Measurements from ENCODE around the gene OGT. TPM values are rescaled to one million over a fixed set of nuclear protein-coding genes. Genes with fewer than 3 reads are reported as not detected.

Gene OGT
- total and polyA plus RNA-seq, 2 experiments from 2014 or later: 36.8 to 120 TPM

GRCh38 chrX:71604141-71604540 is 71.2 kb downstream of the OGT start:
- Histone ChIP-seq H3K4me2 (no peak overlapping the region), H4K20me1 (ENCODE audit: insufficient read depth, poor library complexity, severe bottlenecking) (no peaks in the 10 kb centered on the region), H3K4me3 (no peak overlapping the region), H3K79me2 (no peaks in the 10 kb centered on the region), H2AFZ (no peak overlapping the region), H3K27ac (no peak overlapping the region), H3K4me1 (ENCODE audit: insufficient read depth) (no peaks in the 10 kb centered on the region), H3K9me2 (replicated peaks; ENCODE audit: insufficient read depth) (no peaks in the 10 kb centered on the region), H3K36me3 (replicated peaks; ENCODE audit: insufficient read depth, low read depth) (peaks cover 3% of the 10 kb centered on the region), H3K9me3 (ENCODE audit: low read depth) (no peaks in the 10 kb centered on the region), H3K27me3 (no peaks in the 10 kb centered on the region)
- WGBS (ENCODE audit: low lambda C conversion rate, missing lambda C conversion rate): 96% methylated on average over 10 of the region's 10 CpGs
- TF ChIP-seq EZH2phosphoT487 (IDR thresholded peaks at IDR 0.05; ENCODE audit: low read depth, severe bottlenecking, unreplicated experiment) (no peak), EZH2 (IDR thresholded peaks at IDR 0.05; ENCODE audit: borderline replicate concordance) (no peak)
- TF ChIP-seq, protein P1, sequence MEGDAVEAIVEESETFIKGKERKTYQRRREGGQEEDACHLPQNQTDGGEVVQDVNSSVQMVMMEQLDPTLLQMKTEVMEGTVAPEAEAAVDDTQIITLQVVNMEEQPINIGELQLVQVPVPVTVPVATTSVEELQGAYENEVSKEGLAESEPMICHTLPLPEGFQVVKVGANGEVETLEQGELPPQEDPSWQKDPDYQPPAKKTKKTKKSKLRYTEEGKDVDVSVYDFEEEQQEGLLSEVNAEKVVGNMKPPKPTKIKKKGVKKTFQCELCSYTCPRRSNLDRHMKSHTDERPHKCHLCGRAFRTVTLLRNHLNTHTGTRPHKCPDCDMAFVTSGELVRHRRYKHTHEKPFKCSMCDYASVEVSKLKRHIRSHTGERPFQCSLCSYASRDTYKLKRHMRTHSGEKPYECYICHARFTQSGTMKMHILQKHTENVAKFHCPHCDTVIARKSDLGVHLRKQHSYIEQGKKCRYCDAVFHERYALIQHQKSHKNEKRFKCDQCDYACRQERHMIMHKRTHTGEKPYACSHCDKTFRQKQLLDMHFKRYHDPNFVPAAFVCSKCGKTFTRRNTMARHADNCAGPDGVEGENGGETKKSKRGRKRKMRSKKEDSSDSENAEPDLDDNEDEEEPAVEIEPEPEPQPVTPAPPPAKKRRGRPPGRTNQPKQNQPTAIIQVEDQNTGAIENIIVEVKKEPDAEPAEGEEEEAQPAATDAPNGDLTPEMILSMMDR (IDR thresholded peaks at IDR 0.05; ENCODE audit: poor library complexity): no peak
- no peak for DNase-seq (ENCODE audit: low spot score)

DNA sequence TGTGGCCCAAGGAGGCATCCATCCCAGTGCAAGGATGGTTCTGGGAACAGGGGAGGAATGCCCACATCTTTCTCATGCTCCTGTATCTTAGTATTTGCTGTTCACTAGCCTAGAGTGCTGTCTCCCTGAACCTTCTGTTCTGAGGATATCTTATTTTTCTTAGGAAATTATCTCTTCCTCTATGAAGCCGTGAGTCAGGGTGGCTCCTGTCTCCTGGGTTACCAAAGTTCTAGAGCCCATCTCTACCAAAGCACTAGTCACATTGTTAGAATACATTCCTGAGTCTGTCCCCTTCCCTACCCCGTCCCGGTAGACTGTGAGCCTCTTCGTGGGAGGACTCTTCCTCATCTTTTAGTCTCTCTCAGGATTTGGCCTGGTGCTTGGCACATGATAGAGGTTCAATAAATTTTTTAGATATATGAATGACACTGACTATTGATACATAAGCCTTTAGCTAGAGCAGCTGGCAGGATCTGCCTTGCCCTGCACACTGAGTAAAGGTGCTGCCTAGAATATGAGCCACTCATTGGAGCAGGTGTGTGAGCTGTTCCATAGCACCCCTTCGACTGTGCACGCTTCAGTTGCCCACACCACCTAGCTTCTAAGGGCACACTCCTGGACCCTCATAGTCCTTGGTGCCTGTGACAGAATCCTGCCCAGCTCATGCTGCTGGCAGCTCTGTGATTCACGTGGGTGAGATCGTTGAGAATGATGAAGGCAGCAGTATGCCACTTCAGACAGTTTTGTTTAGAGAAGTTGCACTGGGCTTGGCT is 72.1 kb downstream of the OGT start:
- Histone ChIP-seq H3K9me3 (ENCODE audit: low read depth) (no peaks in the 10 kb centered on the region), H3K36me3 (replicated peaks; ENCODE audit: insufficient read depth, low read depth) (peaks cover 3% of the 10 kb centered on the region), H2AFZ (no peak overlapping the region), H3K79me2 (no peaks in the 10 kb centered on the region), H3K4me2 (no peak overlapping the region), H3K4me1 (ENCODE audit: insufficient read depth) (no peaks in the 10 kb centered on the region), H3K9me2 (replicated peaks; ENCODE audit: insufficient read depth) (no peaks in the 10 kb centered on the region), H3K27ac (no peak overlapping the region), H4K20me1 (ENCODE audit: insufficient read depth, poor library complexity, severe bottlenecking) (no peaks in the 10 kb centered on the region), H3K27me3 (no peaks in the 10 kb centered on the region), H3K4me3 (no peak overlapping the region)
- TF ChIP-seq EZH2phosphoT487 (IDR thresholded peaks at IDR 0.05; ENCODE audit: low read depth, severe bottlenecking, unreplicated experiment): no peak
- TF ChIP-seq, protein P1 (IDR thresholded peaks at IDR 0.05; ENCODE audit: poor library complexity): no peak
- no peak for TF ChIP-seq EZH2 (IDR thresholded peaks at IDR 0.05; ENCODE audit: borderline replicate concordance)
- no peak for DNase-seq (ENCODE audit: low spot score)
- 79% methylated on average over 8 of the region's 8 CpGs for WGBS (ENCODE audit: low lambda C conversion rate, missing lambda C conversion rate)

GRCh38 chrX:71606536-71607216 is 73.8 kb downstream of the OGT start:
- no peaks in the 10 kb centered on the region for H3K27me3 ChIP-seq
- no peaks in the 10 kb centered on the region for H4K20me1 ChIP-seq (ENCODE audit: insufficient read depth, poor library complexity, severe bottlenecking)
- H3K4me2 ChIP-seq: no peak overlapping the region
- H2AFZ ChIP-seq: no peak overlapping the region
- TF ChIP-seq, protein P1 (IDR thresholded peaks at IDR 0.05; ENCODE audit: poor library complexity): no peak
- no peak for TF ChIP-seq EZH2phosphoT487 (IDR thresholded peaks at IDR 0.05; ENCODE audit: low read depth, severe bottlenecking, unreplicated experiment)
- TF ChIP-seq EZH2 (IDR thresholded peaks at IDR 0.05; ENCODE audit: borderline replicate concordance): no peak
- WGBS (ENCODE audit: low lambda C conversion rate, missing lambda C conversion rate): 68% methylated on average over 9 of the region's 9 CpGs
- DNase-seq (ENCODE audit: low spot score): no peak
- no peak overlapping the region for H3K4me3 ChIP-seq
- no peaks in the 10 kb centered on the region for H3K9me2 ChIP-seq (replicated peaks; ENCODE audit: insufficient read depth)
- H3K36me3 ChIP-seq (replicated peaks; ENCODE audit: insufficient read depth, low read depth): peaks cover 3% of the 10 kb centered on the region
- H3K9me3 ChIP-seq (ENCODE audit: low read depth): no peaks in the 10 kb centered on the region
- no peaks in the 10 kb centered on the region for H3K4me1 ChIP-seq (ENCODE audit: insufficient read depth)
- H3K27ac ChIP-seq: no peak overlapping the region
- no peaks in the 10 kb centered on the region for H3K79me2 ChIP-seq
